HuH-7.5 (cell line): ENCODE results near the gene TTC4.
A peak's percentile ranks its signal among the peaks of the same experiment; 100 is the strongest.

Experiments used
- DNase-seq: peaks from one replicate; pipeline ENCODE4 v3.0.0; 2011; ENCODE audit warnings: low spot score

TTC4 gene

GRCh38 chr1:54782156-54782555 is 66.5 kb downstream of the TTC4 start:
- DNase-seq, result no peak

GRCh38 chr1:54782588-54782987 is 66.9 kb downstream of the TTC4 start:
- no peak for DNase-seq

DNA sequence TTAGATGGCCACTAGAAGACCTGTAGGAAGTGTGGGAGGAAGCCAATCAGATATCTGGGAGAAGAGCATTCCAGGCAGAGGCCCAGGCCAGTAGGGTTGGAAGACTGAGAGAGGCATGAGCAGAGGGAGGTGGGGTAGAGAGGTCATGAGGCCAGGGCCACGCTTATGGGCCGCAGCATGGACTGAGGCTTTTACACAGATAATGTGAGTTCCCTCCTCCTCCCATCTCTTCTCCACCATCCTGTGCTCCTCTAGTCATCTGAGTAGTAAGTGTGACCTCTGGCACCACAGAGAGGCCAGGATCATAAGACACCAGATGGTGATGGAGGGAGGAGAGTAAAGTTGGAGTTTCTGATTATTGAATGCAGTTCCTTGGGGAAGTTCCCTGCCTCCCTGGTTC is 68.4 kb downstream of the TTC4 start:
- DNase-seq, result no peak

DNA sequence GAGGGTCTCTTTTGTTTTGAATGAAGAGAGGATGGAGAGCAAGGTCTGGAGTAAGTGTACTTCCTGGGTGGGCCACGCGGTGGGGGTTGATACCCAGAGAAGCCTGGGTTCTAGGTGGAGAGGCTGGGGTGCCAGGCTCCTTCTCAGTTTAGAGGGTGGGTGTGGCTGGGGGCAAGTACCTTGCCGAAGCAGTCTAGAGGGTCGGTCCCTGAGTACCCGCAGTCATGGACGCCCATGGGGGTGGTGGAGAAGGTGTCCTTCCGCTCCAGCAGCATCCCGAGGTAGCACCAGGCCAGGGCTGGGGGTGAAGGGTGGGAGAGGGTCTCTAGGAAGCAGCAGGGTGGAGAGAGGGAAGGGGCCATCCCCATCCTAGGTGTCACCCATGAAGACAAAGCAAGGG is 71.1 kb downstream of the TTC4 start:
- no peak for DNase-seq

DNA sequence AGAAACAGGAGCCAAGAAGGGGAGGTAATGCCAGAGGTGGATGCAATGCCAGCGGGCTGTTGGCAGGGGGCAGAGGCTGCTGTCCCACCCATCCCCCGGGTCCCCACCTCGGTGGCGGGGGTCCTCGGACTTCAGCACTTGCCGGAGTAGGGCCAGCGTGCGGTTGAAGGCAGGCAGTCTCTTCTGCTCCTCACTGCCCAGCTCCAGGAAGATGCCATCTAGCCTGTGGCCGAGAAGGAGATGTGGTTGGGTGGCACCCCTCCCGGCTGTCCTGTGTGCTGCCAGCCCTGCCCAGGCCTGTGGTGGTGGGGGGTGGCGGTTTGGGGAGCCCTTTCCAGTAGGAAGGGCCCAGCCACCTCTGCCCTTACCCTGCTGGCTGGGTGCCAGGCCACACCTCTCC is 71.9 kb downstream of the TTC4 start:
- DNase-seq, result no peak

DNA sequence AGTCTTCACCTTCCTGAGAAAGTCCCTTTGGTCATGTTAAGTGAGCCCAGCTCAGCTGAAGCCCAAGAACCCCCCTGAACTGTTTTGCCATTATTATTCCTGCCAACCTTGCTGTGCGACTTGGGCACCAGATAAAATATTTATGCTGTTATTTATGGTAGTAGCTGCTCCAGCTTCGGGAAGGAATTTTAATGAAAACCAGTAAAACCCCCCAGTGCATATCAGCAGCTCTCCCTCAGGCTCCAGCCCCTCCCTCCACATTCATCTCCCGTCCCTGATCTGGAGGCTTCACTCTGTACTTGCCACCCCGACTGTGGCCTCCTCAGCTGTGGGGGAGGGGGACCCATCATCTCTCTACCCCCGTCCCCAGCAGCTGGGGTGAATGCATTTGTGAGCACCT is 72.8 kb downstream of the TTC4 start:
- DNase-seq, result no peak

- DNase-seq, result peak; percentile 68
These were observed 76.3 kb downstream of the TTC4 start for GRCh38 chr1:54791880-54792522.
